Measurements from ENCODE around the gene MARS1.

The MARS1 gene

GRCh38 chr12:57459055-57459749 lies 28.7 kb upstream of the MARS1 start (continued):
- TF ChIP-seq ZNF518A (tag by site-specific recombination; conservative IDR thresholded peaks at IDR 0.05; ENCODE audit: low read depth): no peak
- no peak for TF ChIP-seq ZNF350 (tag by site-specific recombination; IDR thresholded peaks at IDR 0.05)
- 0 out of 2 replicates have a peak, but pooled peaks have one; percentile 21 for TF ChIP-seq ZSCAN23 (tag by site-specific recombination; IDR thresholded peaks at IDR 0.05)
- no peak for TF ChIP-seq ZNF148 (tag by site-specific recombination; IDR thresholded peaks at IDR 0.05; ENCODE audit: borderline replicate concordance)
- peak; percentile 4 for TF ChIP-seq ZNF398 (tag by site-specific recombination; IDR thresholded peaks at IDR 0.05)
- 0 out of 2 replicates have a peak, but pooled peaks have one; percentile 23 for TF ChIP-seq ZBTB11 (tag by site-specific recombination; conservative IDR thresholded peaks at IDR 0.05; ENCODE audit: low read depth)
- no peak for TF ChIP-seq ATF2 (tag by site-specific recombination; IDR thresholded peaks at IDR 0.05; ENCODE audit: low read depth)
- TF ChIP-seq MYNN (tag by site-specific recombination; IDR thresholded peaks at IDR 0.05; ENCODE audit: borderline replicate concordance): no peak
- TF ChIP-seq ZNF2 (tag by site-specific recombination; IDR thresholded peaks at IDR 0.05): 0 out of 2 replicates have a peak, but pooled peaks have one; percentile 45
- TF ChIP-seq ZNF843 (tag by site-specific recombination; IDR thresholded peaks at IDR 0.05): 0 out of 2 replicates have a peak, but pooled peaks have one; percentile 47
- TF ChIP-seq REST (tag by site-specific recombination; IDR thresholded peaks at IDR 0.05): 0 out of 2 replicates have a peak, but pooled peaks have one; percentile 36
- TF ChIP-seq PRDM6 (tag by site-specific recombination; IDR thresholded peaks at IDR 0.05): no peak
